ENCODE measurements around the gene TBPL2.

GRCh38 chr14:55441286-55441685 lies 870 bp upstream of the TBPL2 start:
- TF ChIP-seq CTCF (IDR thresholded peaks at IDR 0.05; ENCODE audit: extremely low read depth in 1 of 2, insufficient read depth in 1 of 2, low read depth in 1 of 2, low read length in 2 of 2) (no peak), POLR2A (IDR thresholded peaks at IDR 0.05; ENCODE audit: low read depth, low read length) (no peak), FOS (IDR thresholded peaks at IDR 0.05; ENCODE audit: borderline replicate concordance, insufficient read depth, low read length) (no peak), MYC (IDR thresholded peaks at IDR 0.05; ENCODE audit: low read depth, low read length) (no peak), POLR2AphosphoS5 (IDR thresholded peaks at IDR 0.05; ENCODE audit: insufficient read depth, low read depth, low read length) (no peak), EZH2 (IDR thresholded peaks at IDR 0.05; ENCODE audit: borderline replicate concordance, low read depth, low read length, severe bottlenecking) (no peak)

All from endothelial cell of umbilical vein (primary cell).